ENCODE results near the gene MAGEA8. TPM values are rescaled to one million over a fixed set of nuclear protein-coding genes. Genes with fewer than 3 reads are reported as not detected.
"Not testable (repeated sequence)": the region's sequence is repeated elsewhere in the genome, so short reads cannot be mapped to it uniquely, and the experiment has no call there.

MAGEA8 gene
- total RNA-seq, 1 experiment from 2014 or later, result not detected

GRCh38 chrX:149916745-149917392 is 35.9 kb downstream of the MAGEA8 start:
- TF ChIP-seq CTCF (IDR thresholded peaks at IDR 0.05; ENCODE audit: unreplicated experiment), result no peak
- Mint-ChIP-seq H3K27ac (ENCODE audit: unreplicated experiment) (no peak overlapping the region), H3K36me3 (ENCODE audit: insufficient read depth, unreplicated experiment) (no peaks in the 10 kb centered on the region), H3K4me3 (ENCODE audit: low read depth, unreplicated experiment) (no peak overlapping the region), H3K4me1 (ENCODE audit: low read depth, unreplicated experiment) (no peaks in the 10 kb centered on the region), H3K27me3 (ENCODE audit: unreplicated experiment) (no peaks in the 10 kb centered on the region), H3K9me3 (ENCODE audit: low read depth, unreplicated experiment) (no peaks in the 10 kb centered on the region)
- CTCF ChIA-PET, result no interaction called here
- no peak for DNase-seq
- BruUV-seq (replicated peaks), result no TSS peak
- intact Hi-C loops (cut with micrococcal nuclease; ENCODE audit: unreplicated experiment), result no loop called here

- H3K4me3 Mint-ChIP-seq (ENCODE audit: low read depth, unreplicated experiment); intact Hi-C loops (cut with micrococcal nuclease; ENCODE audit: unreplicated experiment); H3K27ac Mint-ChIP-seq (ENCODE audit: unreplicated experiment); BruUV-seq (replicated peaks); H3K4me1 Mint-ChIP-seq (ENCODE audit: low read depth, unreplicated experiment); CTCF ChIA-PET; H3K9me3 Mint-ChIP-seq (ENCODE audit: low read depth, unreplicated experiment); DNase-seq; H3K27me3 Mint-ChIP-seq (ENCODE audit: unreplicated experiment); H3K36me3 Mint-ChIP-seq (ENCODE audit: insufficient read depth, unreplicated experiment): not testable (repeated sequence)
Observed at GRCh38 chrX:149923836-149924235, 42.9 kb downstream of the MAGEA8 start.

GRCh38 chrX:149924434-149924833 is 43.5 kb downstream of the MAGEA8 start:
- H3K9me3 Mint-ChIP-seq (ENCODE audit: low read depth, unreplicated experiment); H3K4me3 Mint-ChIP-seq (ENCODE audit: low read depth, unreplicated experiment); H3K4me1 Mint-ChIP-seq (ENCODE audit: low read depth, unreplicated experiment); H3K27ac Mint-ChIP-seq (ENCODE audit: unreplicated experiment); H3K36me3 Mint-ChIP-seq (ENCODE audit: insufficient read depth, unreplicated experiment); BruUV-seq (replicated peaks); CTCF ChIA-PET; DNase-seq; H3K27me3 Mint-ChIP-seq (ENCODE audit: unreplicated experiment); intact Hi-C loops (cut with micrococcal nuclease; ENCODE audit: unreplicated experiment): not testable (repeated sequence)

GRCh38 chrX:149927245-149927963 is 46.4 kb downstream of the MAGEA8 start:
- intact Hi-C loops (cut with micrococcal nuclease; ENCODE audit: unreplicated experiment); H3K4me3 Mint-ChIP-seq (ENCODE audit: low read depth, unreplicated experiment); BruUV-seq (replicated peaks); H3K36me3 Mint-ChIP-seq (ENCODE audit: insufficient read depth, unreplicated experiment); H3K27ac Mint-ChIP-seq (ENCODE audit: unreplicated experiment); DNase-seq; H3K27me3 Mint-ChIP-seq (ENCODE audit: unreplicated experiment); H3K4me1 Mint-ChIP-seq (ENCODE audit: low read depth, unreplicated experiment); H3K9me3 Mint-ChIP-seq (ENCODE audit: low read depth, unreplicated experiment); CTCF ChIA-PET: not testable (repeated sequence)

- H3K4me3 Mint-ChIP-seq (ENCODE audit: low read depth, unreplicated experiment); CTCF ChIA-PET; H3K9me3 Mint-ChIP-seq (ENCODE audit: low read depth, unreplicated experiment); H3K36me3 Mint-ChIP-seq (ENCODE audit: insufficient read depth, unreplicated experiment); H3K27ac Mint-ChIP-seq (ENCODE audit: unreplicated experiment); DNase-seq; BruUV-seq (replicated peaks); intact Hi-C loops (cut with micrococcal nuclease; ENCODE audit: unreplicated experiment); H3K27me3 Mint-ChIP-seq (ENCODE audit: unreplicated experiment); H3K4me1 Mint-ChIP-seq (ENCODE audit: low read depth, unreplicated experiment): not testable (repeated sequence)
Observed at GRCh38 chrX:149927964-149928258, 46.9 kb downstream of the MAGEA8 start.

- H3K4me1 Mint-ChIP-seq (ENCODE audit: low read depth, unreplicated experiment); DNase-seq; H3K9me3 Mint-ChIP-seq (ENCODE audit: low read depth, unreplicated experiment); H3K27me3 Mint-ChIP-seq (ENCODE audit: unreplicated experiment); H3K36me3 Mint-ChIP-seq (ENCODE audit: insufficient read depth, unreplicated experiment); CTCF ChIA-PET; intact Hi-C loops (cut with micrococcal nuclease; ENCODE audit: unreplicated experiment); H3K4me3 Mint-ChIP-seq (ENCODE audit: low read depth, unreplicated experiment); BruUV-seq (replicated peaks); H3K27ac Mint-ChIP-seq (ENCODE audit: unreplicated experiment): not testable (repeated sequence)
Observed at GRCh38 chrX:149928635-149929034, 47.7 kb downstream of the MAGEA8 start.

- H3K27ac Mint-ChIP-seq (ENCODE audit: unreplicated experiment); intact Hi-C loops (cut with micrococcal nuclease; ENCODE audit: unreplicated experiment); H3K9me3 Mint-ChIP-seq (ENCODE audit: low read depth, unreplicated experiment); BruUV-seq (replicated peaks); DNase-seq; H3K36me3 Mint-ChIP-seq (ENCODE audit: insufficient read depth, unreplicated experiment); H3K4me3 Mint-ChIP-seq (ENCODE audit: low read depth, unreplicated experiment); H3K27me3 Mint-ChIP-seq (ENCODE audit: unreplicated experiment); H3K4me1 Mint-ChIP-seq (ENCODE audit: low read depth, unreplicated experiment); CTCF ChIA-PET: not testable (repeated sequence)
Observed at GRCh38 chrX:149929400-149929799, 48.4 kb downstream of the MAGEA8 start, which contains the start of gene HSFX4. Gene HSFX4, plus strand, starts transcription at chrX:149929573. Its CDS starts 72 bp downstream, at chrX:149929645.

GRCh38 chrX:149931355-149931754 is 50.4 kb downstream of the MAGEA8 start:
- BruUV-seq (replicated peaks); H3K27me3 Mint-ChIP-seq (ENCODE audit: unreplicated experiment); intact Hi-C loops (cut with micrococcal nuclease; ENCODE audit: unreplicated experiment); H3K27ac Mint-ChIP-seq (ENCODE audit: unreplicated experiment); CTCF ChIA-PET; DNase-seq; H3K9me3 Mint-ChIP-seq (ENCODE audit: low read depth, unreplicated experiment); H3K36me3 Mint-ChIP-seq (ENCODE audit: insufficient read depth, unreplicated experiment); H3K4me1 Mint-ChIP-seq (ENCODE audit: low read depth, unreplicated experiment); H3K4me3 Mint-ChIP-seq (ENCODE audit: low read depth, unreplicated experiment): not testable (repeated sequence)

GRCh38 chrX:149932150-149932549 is 51.2 kb downstream of the MAGEA8 start:
- H3K36me3 Mint-ChIP-seq (ENCODE audit: insufficient read depth, unreplicated experiment), result peaks cover 13% of the 10 kb centered on the region
- BruUV-seq (replicated peaks); H3K4me3 Mint-ChIP-seq (ENCODE audit: low read depth, unreplicated experiment); H3K9me3 Mint-ChIP-seq (ENCODE audit: low read depth, unreplicated experiment); CTCF ChIA-PET; DNase-seq; H3K4me1 Mint-ChIP-seq (ENCODE audit: low read depth, unreplicated experiment); H3K27ac Mint-ChIP-seq (ENCODE audit: unreplicated experiment); intact Hi-C loops (cut with micrococcal nuclease; ENCODE audit: unreplicated experiment); H3K27me3 Mint-ChIP-seq (ENCODE audit: unreplicated experiment): not testable (repeated sequence)

All from Calu3 (cell line).